Measurements from ENCODE around the gene RNF141. TPM values are rescaled to one million over a fixed set of nuclear protein-coding genes. Genes with fewer than 3 reads are reported as not detected.

The RNF141 gene, protein sequence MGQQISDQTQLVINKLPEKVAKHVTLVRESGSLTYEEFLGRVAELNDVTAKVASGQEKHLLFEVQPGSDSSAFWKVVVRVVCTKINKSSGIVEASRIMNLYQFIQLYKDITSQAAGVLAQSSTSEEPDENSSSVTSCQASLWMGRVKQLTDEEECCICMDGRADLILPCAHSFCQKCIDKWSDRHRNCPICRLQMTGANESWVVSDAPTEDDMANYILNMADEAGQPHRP
- 27.0 and 34.8 TPM in 2 replicates for total RNA-seq

DNA sequence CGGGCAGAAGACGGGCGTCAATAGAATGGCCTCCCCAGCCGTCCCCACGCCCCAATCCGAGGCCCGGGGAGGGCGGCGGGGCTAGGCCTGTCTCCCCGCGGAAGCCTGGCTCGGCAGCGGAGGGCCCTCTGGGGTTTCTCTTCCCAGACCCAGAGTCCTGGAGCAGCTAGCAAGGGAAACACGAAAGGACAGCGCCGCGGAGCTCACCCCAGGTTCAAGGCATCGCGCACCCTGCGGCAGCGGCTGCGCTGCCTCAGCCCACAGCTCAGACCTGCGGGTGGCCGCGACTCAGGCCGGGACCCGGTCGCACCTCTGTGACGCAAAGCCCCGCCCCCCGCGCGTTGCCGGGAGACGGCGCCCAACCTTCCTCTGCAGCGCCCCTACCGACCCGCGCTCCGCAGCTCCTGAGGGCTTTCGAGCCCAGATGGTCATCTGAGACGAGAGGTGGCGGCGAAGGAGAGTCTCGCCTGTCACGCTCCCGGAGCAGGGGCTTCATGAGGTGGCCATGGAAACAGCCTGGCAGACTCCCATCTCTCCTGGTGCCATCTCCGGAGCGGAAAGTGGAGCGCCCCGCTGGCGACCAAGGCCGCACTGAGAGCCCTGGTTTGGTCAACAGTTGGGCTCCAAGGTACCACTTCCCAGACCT is at the start of gene RNF141:
RNF141 (minus strand) TSS at position 273 of the 646 bp plus-strand sequence. CDS start 7,029 bp downstream, outside the sequence.

DNA sequence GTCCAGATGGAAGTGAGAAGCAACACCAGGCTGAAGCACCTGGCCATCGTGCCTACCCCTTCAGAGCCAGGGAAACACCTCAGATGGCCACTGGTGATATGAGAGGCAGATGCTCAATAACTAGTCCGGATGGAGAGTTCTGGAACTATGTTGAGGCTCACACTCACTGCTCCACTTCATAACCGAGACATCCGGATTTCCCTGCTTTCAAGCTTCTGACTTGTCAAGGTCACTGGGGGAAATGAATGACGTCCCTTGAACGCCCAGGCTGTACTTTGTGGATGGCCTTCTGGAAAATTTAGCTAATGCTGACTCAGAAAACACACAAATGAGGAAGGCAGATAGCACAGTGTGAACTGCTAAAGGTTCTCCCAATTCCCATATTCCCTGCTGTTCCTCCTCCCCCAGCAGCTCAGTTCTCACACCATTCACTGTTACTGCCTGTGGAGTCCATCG is 27.5 kb upstream of the RNF141 start, which contains the start of gene LYVE1:
LYVE1 (minus strand) TSS at position 180 of the 456 bp plus-strand sequence; CDS start at position 47, 133 bp downstream.

Other genes with a start within 250 kb of the RNF141 start
- gene SBF2, start 247.0 kb downstream of the RNF141 start, total RNA-seq: 23.6 and 31.2 TPM in 2 replicates
- 104 and 126 TPM in 2 replicates for gene ADM, start 236.1 kb downstream of the RNF141 start, total RNA-seq
- gene AMPD3, start 85.9 kb downstream of the RNF141 start, total RNA-seq: 0.46 and 0.97 TPM in 2 replicates
- gene LYVE1, start 27.5 kb upstream of the RNF141 start, total RNA-seq: 0.32 and 1.7 TPM in 2 replicates
- under 0.01 and 0.46 TPM in 2 replicates for gene IRAG1, start 152.6 kb upstream of the RNF141 start, total RNA-seq
- gene CTR9, start 210.1 kb upstream of the RNF141 start, total RNA-seq: 24.4 and 30.2 TPM in 2 replicates

Data from epithelial cell of umbilical artery (primary cell).